ENCODE data around the gene FAM135A. TPM values are rescaled to one million over a fixed set of nuclear protein-coding genes. Genes with fewer than 3 reads are reported as not detected.

FAM135A gene
- total and polyA plus RNA-seq, 12 donors, result 4.8 to 18.0 (median 12.8) TPM

DNA sequence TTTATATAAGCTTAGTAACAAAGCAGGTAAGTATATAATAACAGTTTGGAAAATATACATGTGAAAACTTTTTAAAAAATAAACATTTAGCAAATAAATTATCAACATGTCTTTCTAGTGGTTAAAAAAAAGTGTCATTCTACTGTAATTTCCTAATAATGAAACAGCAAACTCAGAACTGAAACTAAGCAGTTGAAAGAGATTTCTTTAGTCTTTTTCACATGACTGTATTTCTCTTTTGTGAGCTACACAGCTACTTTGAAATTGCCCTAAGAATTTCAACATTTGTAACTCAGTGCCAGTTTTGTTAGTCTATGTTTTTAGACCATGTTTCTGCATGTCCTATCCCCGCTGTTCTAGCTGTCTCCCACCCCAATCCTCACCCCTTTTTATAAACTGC lies 125.1 kb downstream of the FAM135A start:
- Histone ChIP-seq H3K4me1 (peaks cover 0 to 6% (median 0%) of the 10 kb centered on the region in 9 donors), H3K27ac (no peak overlapping the region), H3K9me3 (no peaks in the 10 kb centered on the region), H3K27me3 (no peaks in the 10 kb centered on the region), H3K36me3 (peaks cover 0 to 97% (median 3%) of the 10 kb centered on the region in 9 donors), H3K4me3 (no peak overlapping the region)
- DNase-seq (no peak), ATAC-seq (no peak)
- TF ChIP-seq, protein P1, sequence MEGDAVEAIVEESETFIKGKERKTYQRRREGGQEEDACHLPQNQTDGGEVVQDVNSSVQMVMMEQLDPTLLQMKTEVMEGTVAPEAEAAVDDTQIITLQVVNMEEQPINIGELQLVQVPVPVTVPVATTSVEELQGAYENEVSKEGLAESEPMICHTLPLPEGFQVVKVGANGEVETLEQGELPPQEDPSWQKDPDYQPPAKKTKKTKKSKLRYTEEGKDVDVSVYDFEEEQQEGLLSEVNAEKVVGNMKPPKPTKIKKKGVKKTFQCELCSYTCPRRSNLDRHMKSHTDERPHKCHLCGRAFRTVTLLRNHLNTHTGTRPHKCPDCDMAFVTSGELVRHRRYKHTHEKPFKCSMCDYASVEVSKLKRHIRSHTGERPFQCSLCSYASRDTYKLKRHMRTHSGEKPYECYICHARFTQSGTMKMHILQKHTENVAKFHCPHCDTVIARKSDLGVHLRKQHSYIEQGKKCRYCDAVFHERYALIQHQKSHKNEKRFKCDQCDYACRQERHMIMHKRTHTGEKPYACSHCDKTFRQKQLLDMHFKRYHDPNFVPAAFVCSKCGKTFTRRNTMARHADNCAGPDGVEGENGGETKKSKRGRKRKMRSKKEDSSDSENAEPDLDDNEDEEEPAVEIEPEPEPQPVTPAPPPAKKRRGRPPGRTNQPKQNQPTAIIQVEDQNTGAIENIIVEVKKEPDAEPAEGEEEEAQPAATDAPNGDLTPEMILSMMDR (IDR thresholded peaks at IDR 0.05), result no peak
- 92 to 95% methylated on average over 1 of the region's 1 CpG for WGBS, 2 donors
- intact Hi-C loops (cut with DNase I), result no loop called here

DNA sequence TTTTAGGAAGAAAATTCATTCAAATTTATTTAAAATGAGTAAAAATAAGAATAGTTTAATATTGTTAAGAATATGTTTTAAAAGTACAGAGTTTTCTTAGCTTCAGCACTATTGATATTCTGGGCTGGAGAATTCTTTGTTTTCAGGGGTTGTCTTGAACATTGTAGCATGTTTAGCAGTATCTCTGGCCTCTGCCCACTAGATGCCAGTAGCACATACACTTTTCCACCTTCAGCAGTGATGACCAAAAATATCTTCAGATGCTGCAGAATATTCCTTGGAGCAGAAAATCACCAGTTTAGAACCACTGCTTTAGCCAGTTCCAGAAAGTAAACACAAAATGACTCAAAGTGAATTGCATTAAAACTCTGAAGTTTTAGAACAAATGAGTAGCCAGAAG lies 134.0 kb downstream of the FAM135A start:
- Histone ChIP-seq H3K27ac (no peak overlapping the region), H3K9me3 (no peaks in the 10 kb centered on the region), H3K36me3 (peaks cover 0 to 35% (median 6%) of the 10 kb centered on the region in 9 donors), H3K4me3 (no peak overlapping the region), H3K4me1 (peaks cover 0 to 5% (median 0%) of the 10 kb centered on the region in 9 donors), H3K27me3 (no peaks in the 10 kb centered on the region)
- intact Hi-C loops (cut with DNase I), result loop anchor here in 8 of 10 donors (5.0 to 10.0 kb wide), 5 partner anchors 140 to 407 kb away; partner anchors contain the start of gene B3GAT2 (in 2 of the 8)
- DNase-seq (no peak), ATAC-seq (peak; percentile 58 to 85 (median 72))
- TF ChIP-seq, protein P1 (IDR thresholded peaks at IDR 0.05), result peak in 7 of 9 donors; percentile 37 to 67 (median 52)

DNA sequence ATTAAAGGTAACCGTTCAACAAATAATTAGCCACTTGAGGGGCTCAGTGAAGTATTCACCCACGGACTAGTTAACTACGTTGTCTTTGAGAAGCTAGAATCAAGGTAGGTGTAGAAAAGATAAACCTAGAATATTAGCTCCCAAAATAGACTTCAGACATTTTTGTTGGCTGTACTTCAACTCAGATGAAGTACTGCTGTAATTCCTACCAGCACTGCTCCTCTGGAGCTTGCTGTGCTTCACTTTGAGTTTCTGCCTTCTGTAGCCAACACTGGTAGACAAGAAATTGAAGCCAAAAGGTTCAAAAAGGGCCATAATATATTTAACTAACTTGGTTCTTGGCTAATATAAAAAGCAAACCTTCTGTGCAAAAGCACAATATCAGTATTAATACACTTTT lies 134.6 kb downstream of the FAM135A start:
- peak in 7 of 8 donors; percentile 32 to 80 (median 65) for ATAC-seq

DNA sequence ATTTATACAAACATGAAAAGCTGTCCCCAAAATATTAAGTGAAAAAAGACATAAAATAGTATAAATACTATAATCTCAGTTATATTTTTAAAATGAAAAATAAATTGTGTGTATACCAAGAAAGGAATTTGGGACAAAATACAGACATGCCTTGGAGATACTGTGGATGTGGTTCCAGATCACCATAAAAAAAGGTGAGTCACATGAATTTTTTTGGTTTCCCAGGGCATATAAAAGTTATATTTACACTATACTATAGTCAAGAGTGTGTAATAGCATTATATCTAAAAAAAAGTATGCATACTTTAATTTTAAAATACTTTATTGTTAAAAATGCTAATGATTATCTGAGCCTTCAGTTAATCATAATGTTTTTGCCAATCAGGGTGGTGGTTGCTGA lies 136.0 kb downstream of the FAM135A start:
- Histone ChIP-seq H3K36me3 (peaks cover 0 to 16% (median 0%) of the 10 kb centered on the region in 9 donors), H3K27me3 (no peaks in the 10 kb centered on the region), H3K4me1 (peaks cover 0 to 5% (median 0%) of the 10 kb centered on the region in 9 donors), H3K9me3 (no peaks in the 10 kb centered on the region), H3K4me3 (no peak overlapping the region), H3K27ac (no peak overlapping the region)
- ATAC-seq (no peak), DNase-seq (no peak)
- intact Hi-C loops (cut with DNase I), result loop anchor here in 8 of 10 donors (5.0 to 10.0 kb wide), 5 partner anchors 138 to 405 kb away; partner anchors contain the start of gene B3GAT2 (in 2 of the 8)
- TF ChIP-seq, protein P1 (IDR thresholded peaks at IDR 0.05), result no peak

More for the DNA sequence above, 134.6 kb downstream of the FAM135A start:
- intact Hi-C loops (cut with DNase I), result loop anchor here in 8 of 10 donors (1.0 to 10.0 kb wide), 6 partner anchors 139 to 407 kb away; partner anchors contain the start of gene B3GAT2 (in 2 of the 8)
- H3K4me1 ChIP-seq, result peaks cover 0 to 5% (median 0%) of the 10 kb centered on the region in 9 donors
- H3K4me3 ChIP-seq, result no peak overlapping the region
- H3K9me3 ChIP-seq, result no peaks in the 10 kb centered on the region
- TF ChIP-seq, protein P1 (IDR thresholded peaks at IDR 0.05), result no peak
- H3K36me3 ChIP-seq, result peaks cover 0 to 29% (median 6%) of the 10 kb centered on the region in 9 donors
- H3K27me3 ChIP-seq, result no peaks in the 10 kb centered on the region
- 49 to 61% methylated on average over 3 of the region's 3 CpGs for WGBS, 2 donors
- DNase-seq, result no peak
- no peak overlapping the region for H3K27ac ChIP-seq
